Right lobe of liver (tissue), 6 donors: ENCODE data around the gene DLG2. TPM values are rescaled to one million over a fixed set of nuclear protein-coding genes. Genes with fewer than 3 reads are reported as not detected.

Experiments
- ATAC-seq, 4 donors: fragments of 200-7000 bp; cut with Tn5 transposase; one replicate each; pipeline ENCODE4 v1.9.1; 2020; ENCODE audit warnings: mild to moderate bottlenecking in 4 of 4, moderate library complexity in 4 of 4
- DNase-seq, 3 donors: peaks; one replicate each; pipeline ENCODE4 v3.0.0-alpha.2; 2020
- H3K27ac ChIP-seq, 3 donors: fragments of 200-600 bp; one replicate each; pipeline ENCODE4 v1.8.0; 2022
- H3K27me3 ChIP-seq, 2 donors: fragments of 200-600 bp; one replicate each; pipeline ENCODE4 v1.8.0; 2022
- H3K36me3 ChIP-seq, 4 donors: fragments of 200-600 bp; sonication (generic) in 1 of 4; one replicate each; pipeline versions ENCODE4 v1.5.1 to v1.8.0; 2017 to 2022; ENCODE audit warnings: control low read depth in 1 of 4
- H3K4me1 ChIP-seq, 4 donors: fragments of 200-600 bp; sonication (generic) in 1 of 4; one replicate each; pipeline versions ENCODE4 v1.5.1 to v1.8.0; 2017 to 2022; ENCODE audit warnings: control low read depth in 1 of 4
- H3K4me3 ChIP-seq, 3 donors: fragments of 200-600 bp; one replicate each; pipeline ENCODE4 v1.8.0; 2022
- H3K9me3 ChIP-seq, 4 donors: fragments of 200-600 bp; sonication (generic) in 1 of 4; one replicate each; pipeline versions ENCODE4 v1.5.1 to v1.8.0; 2017 to 2022; ENCODE audit warnings: control low read depth in 1 of 4
- POLR2A ChIP-seq: fragments of 450-650 bp; IDR thresholded peaks from one replicate; pipeline ENCODE4 v1.6.1; 2017; ENCODE audit warnings: antibody characterized with exemption, mild to moderate bottlenecking
- whole genome bisulfite sequencing: methylation state at CpG from one replicate; pipeline ENCODE4 v1.1.6; 2018; ENCODE audit warnings: low coverage, low lambda C conversion rate; ENCODE audit not compliant: insufficient coverage; ENCODE audit errors: missing lambda C conversion rate; 5-methylcytosine and 5-hydroxymethylcytosine counted together
- intact Hi-C, 2 donors: fragments of 100-400 bp; cut with DNase I; formaldehyde crosslinking; loops; one replicate each; pipeline versions ENCODE4 v1.11.2 to v1.14.1; 2022
- total RNA-seq, 6 experiments: library from RNA; depleted of rRNA in 2 of 6; stranded (reverse); fragments of >200 nt in 2 of 6; fragmentation: NEBNext Ultra II Directional in 3 of 6; extraction: Animal tissue kit (Norgen Biotek cat#: 25700) in 3 of 6; gene quantifications; one replicate each; pipeline versions ENCODE4 v1.1.0 to v1.2.4, GENCODE V29; 2016 to 2023
- TF ChIP-seq, protein P1 (sequence below), 4 donors: fragments of 200-600 bp in 3 of 4; fragments of 450-650 bp in 1 of 4; IDR thresholded peaks; one replicate each; pipeline versions ENCODE4 v1.5.1 to v1.8.0; 2016 to 2022; ENCODE audit warnings: antibody characterized with exemption in 4 of 4, mild to moderate bottlenecking in 2 of 4
- donor health status: DM: no; HTN: yes; CAD: no.
- donor health status: DM: no; HTN: no; CAD: no.
- donor health status: DM: no; HTN: no; CAD: no.
- donor health status: DM: no; HTN: yes; CAD: no.
- donor health status: DM: no; HTN: yes; CAD: no.

DLG2 gene
- total RNA-seq, 6 experiments from 2014 or later = 1.2 to 6.4 (median 2.5) TPM

DNA sequence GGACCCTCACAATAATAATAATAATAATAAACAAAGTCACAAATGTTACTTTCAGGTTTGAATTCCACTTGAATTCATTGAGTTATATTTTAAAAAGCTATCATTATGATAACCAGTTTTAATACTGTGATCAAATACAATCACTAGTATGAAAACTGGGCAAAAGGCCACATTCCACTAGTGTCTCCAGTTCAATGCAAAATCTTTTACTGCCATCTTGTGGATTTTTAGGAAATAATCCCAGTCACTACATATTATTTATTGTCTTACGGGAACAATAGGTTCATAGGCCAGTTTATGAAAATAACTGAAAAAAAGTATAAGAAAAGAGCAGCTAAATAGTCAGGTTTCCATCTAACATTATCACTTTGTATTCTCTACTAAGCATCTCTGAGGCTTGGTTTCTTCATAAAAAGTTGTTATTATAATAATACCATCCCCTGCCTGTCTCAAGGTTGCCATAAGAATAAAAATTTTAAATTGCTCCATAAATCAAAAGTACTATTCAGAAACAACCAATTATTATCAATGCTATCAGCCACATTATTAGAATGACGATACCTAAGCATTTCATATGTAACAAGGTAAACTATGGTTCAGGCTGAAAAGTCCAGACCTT, 1807.1 kb downstream of the DLG2 start:
- peak; percentile 80 to 91 (median 85) for ATAC-seq

GRCh38 chr11:83818349-83818748, 1808.8 kb downstream of the DLG2 start:
- Histone ChIP-seq H3K36me3 (no peaks in the 10 kb centered on the region), H3K4me3 (no peak overlapping the region), H3K4me1 (no peaks in the 10 kb centered on the region), H3K9me3 (no peaks in the 10 kb centered on the region), H3K27ac (no peak overlapping the region), H3K27me3 (no peaks in the 10 kb centered on the region)
- DNase-seq = no peak
- no peak for TF ChIP-seq POLR2A
- TF ChIP-seq, protein P1, sequence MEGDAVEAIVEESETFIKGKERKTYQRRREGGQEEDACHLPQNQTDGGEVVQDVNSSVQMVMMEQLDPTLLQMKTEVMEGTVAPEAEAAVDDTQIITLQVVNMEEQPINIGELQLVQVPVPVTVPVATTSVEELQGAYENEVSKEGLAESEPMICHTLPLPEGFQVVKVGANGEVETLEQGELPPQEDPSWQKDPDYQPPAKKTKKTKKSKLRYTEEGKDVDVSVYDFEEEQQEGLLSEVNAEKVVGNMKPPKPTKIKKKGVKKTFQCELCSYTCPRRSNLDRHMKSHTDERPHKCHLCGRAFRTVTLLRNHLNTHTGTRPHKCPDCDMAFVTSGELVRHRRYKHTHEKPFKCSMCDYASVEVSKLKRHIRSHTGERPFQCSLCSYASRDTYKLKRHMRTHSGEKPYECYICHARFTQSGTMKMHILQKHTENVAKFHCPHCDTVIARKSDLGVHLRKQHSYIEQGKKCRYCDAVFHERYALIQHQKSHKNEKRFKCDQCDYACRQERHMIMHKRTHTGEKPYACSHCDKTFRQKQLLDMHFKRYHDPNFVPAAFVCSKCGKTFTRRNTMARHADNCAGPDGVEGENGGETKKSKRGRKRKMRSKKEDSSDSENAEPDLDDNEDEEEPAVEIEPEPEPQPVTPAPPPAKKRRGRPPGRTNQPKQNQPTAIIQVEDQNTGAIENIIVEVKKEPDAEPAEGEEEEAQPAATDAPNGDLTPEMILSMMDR (IDR thresholded peaks at IDR 0.05) = no peak
- no peak for ATAC-seq
- 66% methylated on average over 2 of the region's 2 CpGs for WGBS
- intact Hi-C loops = loop anchor here in 1 of 2 donors (5.0 kb wide), 1 partner anchor 526 kb away; no protein-coding TSS in a partner anchor

More for the DNA sequence above, 1807.1 kb downstream of the DLG2 start:
- H3K27ac ChIP-seq = no peak overlapping the region
- H3K9me3 ChIP-seq = no peaks in the 10 kb centered on the region
- no peaks in the 10 kb centered on the region for H3K36me3 ChIP-seq
- no peak for DNase-seq
- no peaks in the 10 kb centered on the region for H3K27me3 ChIP-seq
- H3K4me3 ChIP-seq = no peak overlapping the region
- 8% methylated on average over 2 of the region's 2 CpGs for WGBS
- no peaks in the 10 kb centered on the region for H3K4me1 ChIP-seq
- TF ChIP-seq POLR2A = no peak
- TF ChIP-seq, protein P1 (IDR thresholded peaks at IDR 0.05) = peak; percentile 63 to 75 (median 68)
- intact Hi-C loops = loop anchor here in 1 of 2 donors (5.0 kb wide), 1 partner anchor 528 kb away; no protein-coding TSS in a partner anchor

DNA sequence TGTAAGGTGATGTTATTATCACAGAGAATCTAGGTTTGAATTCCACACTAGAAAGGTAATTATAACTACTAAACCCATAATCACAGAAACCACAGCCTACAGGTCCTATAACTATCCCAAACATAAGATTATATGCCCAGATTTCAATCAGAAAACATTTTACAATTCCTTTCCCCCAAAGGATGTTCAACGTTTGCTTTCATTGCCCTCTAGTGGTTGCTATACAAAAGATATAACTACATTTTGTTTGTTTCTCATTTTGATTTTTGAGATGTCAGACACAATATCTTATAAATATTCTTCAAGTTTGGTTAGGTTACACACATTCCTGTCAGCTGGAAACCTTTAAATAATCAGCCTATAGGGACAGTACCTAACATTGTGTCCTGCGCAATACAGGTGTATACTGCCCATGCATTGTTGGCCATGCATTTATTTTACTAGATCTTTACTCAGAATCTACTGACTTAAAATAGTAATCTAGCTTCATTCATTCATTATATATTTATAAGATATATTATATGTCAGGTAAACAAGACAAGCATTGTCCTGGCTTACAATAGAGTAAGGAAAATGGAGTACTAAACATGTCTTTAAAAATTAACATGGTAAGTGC, 1810.5 kb downstream of the DLG2 start:
- Histone ChIP-seq H3K27me3 (no peaks in the 10 kb centered on the region), H3K27ac (no peak overlapping the region), H3K36me3 (no peaks in the 10 kb centered on the region), H3K4me1 (no peaks in the 10 kb centered on the region), H3K9me3 (no peaks in the 10 kb centered on the region), H3K4me3 (no peak overlapping the region)
- TF ChIP-seq, protein P1 (IDR thresholded peaks at IDR 0.05) = peak; percentile 51 to 60 (median 54)
- TF ChIP-seq POLR2A = no peak
- ATAC-seq (peak in 3 of 4 donors; percentile 34 to 46 (median 38)), DNase-seq (no peak)
- intact Hi-C loops = loop anchor here in 1 of 2 donors (5.0 kb wide), 1 partner anchor 524 kb away; no protein-coding TSS in a partner anchor
- 44% methylated on average over 2 of the region's 2 CpGs for WGBS

DNA sequence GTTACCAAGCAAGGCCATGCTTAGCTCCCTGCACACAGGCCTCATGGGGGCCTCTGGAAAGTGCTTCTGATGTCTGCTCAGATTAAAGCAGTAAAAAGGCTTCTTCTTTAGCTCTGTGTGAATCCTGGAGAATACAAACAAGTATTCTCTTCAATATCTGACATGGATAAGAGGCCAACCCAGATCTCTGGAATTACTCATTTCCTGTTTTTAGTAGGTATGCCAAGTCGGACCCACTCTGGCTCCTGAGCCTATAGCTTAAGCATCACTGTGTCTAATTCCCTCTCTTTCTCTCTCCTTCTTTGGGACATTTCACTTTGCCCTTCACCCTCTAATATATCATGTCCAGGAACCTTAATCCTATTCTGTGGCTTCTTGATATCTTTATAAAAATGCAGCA, 1811.4 kb downstream of the DLG2 start:
- DNase-seq = no peak
- intact Hi-C loops = loop anchor here in 1 of 2 donors (5.0 kb wide), 1 partner anchor 523 kb away; no protein-coding TSS in a partner anchor
- Histone ChIP-seq H3K36me3 (no peaks in the 10 kb centered on the region), H3K27ac (no peak overlapping the region), H3K4me3 (no peak overlapping the region), H3K9me3 (no peaks in the 10 kb centered on the region), H3K27me3 (no peaks in the 10 kb centered on the region), H3K4me1 (no peaks in the 10 kb centered on the region)
- WGBS = 78% methylated on average over 1 of the region's 1 CpG
- TF ChIP-seq, protein P1 (IDR thresholded peaks at IDR 0.05) = no peak
- TF ChIP-seq POLR2A = no peak
- no peak for ATAC-seq
